Raji (cell line): Measurements from ENCODE around the gene CA11.

ENCODE experiments used
- POLR2A ChIP-seq: IDR thresholded peaks from 2 replicates; pipeline ENCODE4 v1.6.1; 2011; ENCODE audit warnings: low read depth, low read length, control low read depth; ENCODE audit not compliant: insufficient read depth

Gene CA11

GRCh38 chr19:48651683-48652048 lies 5.7 kb upstream of the CA11 start:
- no peak for TF ChIP-seq POLR2A

- TF ChIP-seq POLR2A: no peak
These were observed 5.1 kb upstream of the CA11 start for GRCh38 chr19:48650974-48651682.

GRCh38 chr19:48648134-48648533 lies 2.1 kb upstream of the CA11 start:
- no peak for TF ChIP-seq POLR2A

GRCh38 chr19:48646722-48647216 lies 782 bp upstream of the CA11 start:
- peak; percentile 51 for TF ChIP-seq POLR2A

- no peak; the same call in 1 of the 2 replicates for TF ChIP-seq POLR2A
These were observed 377 bp downstream of the CA11 start for GRCh38 chr19:48645620-48646000.

GRCh38 chr19:48644839-48645619 lies 958 bp downstream of the CA11 start:
- TF ChIP-seq POLR2A: peak; percentile 19; the same call in 1 of the 2 replicates

GRCh38 chr19:48644355-48644754 lies 1.6 kb downstream of the CA11 start:
- TF ChIP-seq POLR2A: no peak

GRCh38 chr19:48642862-48643261 lies 3.1 kb downstream of the CA11 start:
- TF ChIP-seq POLR2A: no peak

- no peak for TF ChIP-seq POLR2A
These were observed 4.1 kb downstream of the CA11 start for GRCh38 chr19:48641850-48642249.

- no peak for TF ChIP-seq POLR2A
These were observed 6.3 kb downstream of the CA11 start for GRCh38 chr19:48639483-48640375.

- no peak for TF ChIP-seq POLR2A
These were observed 7.1 kb downstream of the CA11 start for GRCh38 chr19:48638831-48639381.

GRCh38 chr19:48637948-48638830 lies 7.8 kb downstream of the CA11 start:
- no peak; the same call in 1 of the 2 replicates for TF ChIP-seq POLR2A

- TF ChIP-seq POLR2A: no peak; the same call in 1 of the 2 replicates
These were observed 8.5 kb downstream of the CA11 start for GRCh38 chr19:48637449-48637947.
